Stimulated activated naive CD8-positive, alpha-beta T cell treated with anti-CD3 and anti-CD28 coated beads, Interleukin-15, amount 100 ng/mL, for 72 hours (primary cell): ENCODE results near the gene TMOD4.
"Not testable (repeated sequence)": the region's sequence is repeated elsewhere in the genome, so short reads cannot be mapped to it uniquely, and the experiment has no call there.

Experiments used
- ATAC-seq: fragments of 150-1000 bp; cut with Tn5 transposase; 2 replicates; pipeline ENCODE4 v1.10.0; 2021; ENCODE audit warnings: mild to moderate bottlenecking, moderate library complexity
- DNase-seq, 2 donors: peaks; one replicate each; pipeline ENCODE4 v3.0.0; 2021 to 2022
- H3K27ac Mint-ChIP-seq, 2 donors: one replicate each; pipeline ENCODE4 v1.8.0; 2022; ENCODE audit warnings: mild to moderate bottlenecking in 2 of 2, mixed read lengths in 2 of 2, moderate library complexity in 2 of 2
- H3K27me3 Mint-ChIP-seq: one replicate; pipeline ENCODE4 v1.8.0; 2022; ENCODE audit warnings: mixed read lengths
- H3K4me1 Mint-ChIP-seq: one replicate; pipeline ENCODE4 v1.8.0; 2022; ENCODE audit warnings: mild to moderate bottlenecking, mixed read lengths
- H3K4me3 Mint-ChIP-seq, 2 donors: one replicate each; pipeline ENCODE4 v1.8.0; 2022; ENCODE audit warnings: mild to moderate bottlenecking in 2 of 2, mixed read lengths in 2 of 2, moderate library complexity in 1 of 2
- H3K9me3 Mint-ChIP-seq, 2 donors: one replicate each; pipeline ENCODE4 v1.8.0; 2022; ENCODE audit warnings: mixed read lengths in 2 of 2

The TMOD4 gene

DNA sequence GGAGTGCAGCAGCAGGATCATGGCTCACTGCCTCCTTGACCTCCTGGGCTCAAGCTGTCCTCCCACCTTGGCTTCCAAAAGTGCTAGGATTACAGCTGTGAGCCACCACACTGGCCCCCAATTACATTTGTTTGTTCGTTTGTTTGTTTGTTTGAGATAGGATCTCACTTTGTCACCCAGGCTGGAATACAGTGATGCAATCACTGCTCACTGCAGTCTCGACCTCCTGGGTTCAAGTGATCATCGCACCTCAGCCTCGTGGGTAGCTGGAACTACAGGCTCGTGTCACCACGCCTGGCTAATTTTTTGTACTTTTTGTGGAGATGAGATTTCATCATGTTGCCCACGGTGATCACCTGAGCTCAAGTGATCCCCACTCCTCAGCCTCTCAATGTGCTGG is 16.3 kb upstream of the TMOD4 start:
- no peak for ATAC-seq
- DNase-seq: no peak
- Mint-ChIP-seq H3K9me3 (no peaks in the 10 kb centered on the region), H3K4me3 (no peak overlapping the region), H3K4me1 (peaks cover 33% of the 10 kb centered on the region), H3K27me3 (no peaks in the 10 kb centered on the region), H3K27ac (no peak overlapping the region)

GRCh38 chr1:151189637-151190445 is 14.1 kb upstream of the TMOD4 start, which contains the start of gene VPS72:
Gene VPS72, minus strand, starts transcription at chr1:151190197. Its CDS starts 76 bp downstream, at chr1:151190121.
- H3K4me3 Mint-ChIP-seq: peak within 1 kb of the TSS; percentile 98 to 99
- DNase-seq: peak; percentile 84 to 88
- no peaks in the 10 kb centered on the region for H3K27me3 Mint-ChIP-seq
- peak within 1 kb of the TSS; percentile 99 for H3K27ac Mint-ChIP-seq
- peaks cover 22% of the 10 kb centered on the region for H3K4me1 Mint-ChIP-seq
- peak; percentile 99 for ATAC-seq
- no peaks in the 10 kb centered on the region for H3K9me3 Mint-ChIP-seq

- Mint-ChIP-seq H3K4me1 (peaks cover 22% of the 10 kb centered on the region), H3K27ac (peak overlapping the region in 1 of 2 donors; percentile 75), H3K4me3 (peak overlapping the region; percentile 98 to 99)
- H3K9me3 Mint-ChIP-seq, H3K27me3 Mint-ChIP-seq, DNase-seq, ATAC-seq: not testable (repeated sequence)
These were observed 12.9 kb upstream of the TMOD4 start for GRCh38 chr1:151188667-151189066.

GRCh38 chr1:151187205-151187604 is 11.4 kb upstream of the TMOD4 start:
- no peak for DNase-seq
- H3K9me3 Mint-ChIP-seq: no peaks in the 10 kb centered on the region
- H3K4me1 Mint-ChIP-seq: peaks cover 22% of the 10 kb centered on the region
- no peak overlapping the region for H3K4me3 Mint-ChIP-seq
- ATAC-seq: no peak
- no peaks in the 10 kb centered on the region for H3K27me3 Mint-ChIP-seq
- no peak overlapping the region for H3K27ac Mint-ChIP-seq

GRCh38 chr1:151184211-151184610 is 8.4 kb upstream of the TMOD4 start:
- Mint-ChIP-seq H3K4me1 (peaks cover 16% of the 10 kb centered on the region), H3K4me3 (no peak overlapping the region), H3K27me3 (no peaks in the 10 kb centered on the region), H3K27ac (no peak overlapping the region), H3K9me3 (no peaks in the 10 kb centered on the region)
- DNase-seq: no peak
- ATAC-seq: no peak

- H3K27me3 Mint-ChIP-seq: no peaks in the 10 kb centered on the region
- H3K27ac Mint-ChIP-seq: peak overlapping the region in 1 of 2 donors; percentile 82
- no peak overlapping the region for H3K4me3 Mint-ChIP-seq
- no peak for DNase-seq
- no peaks in the 10 kb centered on the region for H3K9me3 Mint-ChIP-seq
- H3K4me1 Mint-ChIP-seq: peaks cover 12% of the 10 kb centered on the region
- ATAC-seq: no peak
These were observed 799 bp upstream of the TMOD4 start for GRCh38 chr1:151176514-151177045.

DNA sequence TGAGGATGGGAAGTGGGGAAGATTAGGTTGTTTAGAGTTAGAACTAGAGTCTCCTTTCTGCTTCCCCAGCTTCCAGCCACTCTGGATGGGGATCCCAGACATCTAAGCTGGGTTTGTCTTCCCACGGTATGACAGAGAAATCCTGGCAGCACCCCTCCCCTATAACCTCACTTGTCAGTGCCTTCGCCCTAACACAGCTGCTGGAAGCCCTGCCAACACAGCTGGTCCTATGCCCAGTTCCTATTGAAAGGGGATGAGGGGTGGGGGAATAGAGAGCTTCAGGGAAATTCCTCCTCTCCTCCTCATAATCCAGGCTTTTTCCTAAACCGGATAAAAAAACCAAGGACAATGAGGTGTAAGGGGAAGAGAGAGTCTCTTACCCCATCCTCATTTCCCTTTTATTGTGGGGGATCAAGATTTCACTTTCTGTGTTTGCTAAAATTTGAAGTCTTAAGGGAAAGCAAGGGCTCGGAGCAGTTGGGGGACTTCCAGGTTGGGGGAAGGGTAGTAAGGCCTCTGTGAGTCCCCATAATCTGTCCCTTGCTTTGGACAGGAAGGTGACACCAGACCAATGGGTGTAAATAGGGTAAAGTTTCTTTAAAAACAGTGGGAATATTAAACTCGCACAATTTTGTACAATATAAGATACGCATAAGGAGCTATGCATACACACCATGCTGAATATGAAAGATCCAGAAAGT is 590 bp downstream of the TMOD4 start:
- Mint-ChIP-seq H3K4me3 (no peak overlapping the region), H3K4me1 (peaks cover 12% of the 10 kb centered on the region), H3K27ac (peak overlapping the region in 1 of 2 donors; percentile 14), H3K9me3 (no peaks in the 10 kb centered on the region), H3K27me3 (no peaks in the 10 kb centered on the region)
- ATAC-seq (no peak), DNase-seq (no peak)

- Mint-ChIP-seq H3K4me3 (no peak overlapping the region), H3K4me1 (peaks cover 30% of the 10 kb centered on the region), H3K9me3 (no peaks in the 10 kb centered on the region), H3K27me3 (no peaks in the 10 kb centered on the region), H3K27ac (no peak overlapping the region)
- no peak for ATAC-seq
- DNase-seq: no peak
These were observed 4.6 kb downstream of the TMOD4 start for GRCh38 chr1:151171190-151171589.

- H3K4me1 Mint-ChIP-seq: peaks cover 55% of the 10 kb centered on the region
- peak overlapping the region; percentile 76 to 96 for H3K27ac Mint-ChIP-seq
- no peaks in the 10 kb centered on the region for H3K27me3 Mint-ChIP-seq
- DNase-seq: no peak
- no peak for ATAC-seq
- H3K4me3 Mint-ChIP-seq: peak overlapping the region; percentile 89 to 94
- H3K9me3 Mint-ChIP-seq: no peaks in the 10 kb centered on the region
These were observed 8.7 kb downstream of the TMOD4 start for GRCh38 chr1:151167116-151167515.

DNA sequence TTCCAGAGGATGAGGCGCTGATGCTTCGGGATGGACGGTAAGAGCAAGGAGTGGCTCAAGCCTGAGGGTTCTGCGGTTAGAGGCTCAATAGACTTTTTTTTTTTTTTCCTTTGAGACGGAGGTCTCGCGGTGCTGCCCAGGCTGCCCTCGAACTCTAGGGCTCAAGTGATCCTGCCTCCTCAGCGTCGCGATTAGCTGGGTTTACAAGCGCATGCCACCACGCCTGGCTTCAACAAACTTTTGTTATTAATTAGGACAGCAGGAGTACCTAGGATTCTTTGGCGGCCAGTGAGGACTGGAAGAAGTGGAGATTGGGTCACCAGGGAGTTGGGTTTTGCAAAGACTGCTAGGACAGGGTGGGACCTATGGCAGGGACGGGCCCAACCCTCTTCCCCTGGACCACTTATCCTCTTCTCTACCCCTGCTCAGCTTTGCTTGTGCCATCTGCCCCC is 9.2 kb downstream of the TMOD4 start:
- DNase-seq (no peak), ATAC-seq (no peak)
- Mint-ChIP-seq H3K27ac (peak overlapping the region; percentile 96 to 98), H3K9me3 (no peaks in the 10 kb centered on the region), H3K4me1 (peaks cover 61% of the 10 kb centered on the region), H3K27me3 (no peaks in the 10 kb centered on the region), H3K4me3 (peak overlapping the region; percentile 89 to 94)

DNA sequence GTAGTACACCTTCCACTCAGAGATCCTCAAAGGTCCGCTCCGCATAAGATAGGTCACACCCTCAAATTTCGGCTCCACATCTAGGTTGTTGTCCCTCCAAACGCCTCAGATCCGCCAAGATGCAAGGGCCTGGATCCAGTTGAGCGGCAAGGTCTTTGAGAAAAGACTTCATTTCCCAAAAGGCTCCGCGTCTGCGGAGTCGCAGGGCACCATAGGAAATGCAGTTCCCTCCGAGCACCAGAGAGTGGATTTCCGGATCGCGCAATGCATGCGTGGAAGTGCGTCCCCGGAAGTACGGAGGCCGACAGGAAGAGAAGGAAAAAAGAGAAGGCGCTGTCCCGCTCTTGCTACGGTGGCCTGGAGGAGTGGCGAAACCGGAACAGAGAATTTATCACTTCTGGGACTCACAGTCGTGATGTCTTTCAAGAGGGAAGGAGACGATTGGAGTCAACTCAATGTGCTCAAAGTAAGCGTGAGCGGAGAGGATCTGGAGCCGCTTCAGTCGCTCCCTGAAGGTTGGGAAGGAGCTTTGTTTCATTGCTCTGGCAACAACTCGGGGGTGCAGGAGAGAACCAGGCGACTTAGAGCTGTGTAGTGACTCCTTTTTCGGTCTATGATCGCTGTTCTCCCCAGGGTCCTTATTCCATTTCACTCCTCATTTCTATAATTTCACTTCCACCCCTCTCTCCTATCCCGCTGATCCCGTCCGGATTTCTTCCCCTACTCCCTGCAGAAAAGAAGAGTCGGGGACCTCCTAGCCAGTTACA is 9.9 kb downstream of the TMOD4 start, which contains the start of the genes LYSMD1 and SCNM1:
Gene LYSMD1, minus strand, starts transcription at position 165 of the 767 bp plus-strand sequence. CDS start 644 bp downstream, outside the sequence.
Gene SCNM1, plus strand, starts transcription at position 407 of the 767 bp plus-strand sequence. Its CDS starts 9 bp downstream, at position 416.
- DNase-seq (peak; percentile 93 to 98), ATAC-seq (peak; percentile 95)
- no peaks in the 10 kb centered on the region for H3K27me3 Mint-ChIP-seq
- H3K9me3 Mint-ChIP-seq: no peaks in the 10 kb centered on the region
- H3K4me3 Mint-ChIP-seq: peak within 1 kb of the TSS; percentile 89 to 94
- peak within 1 kb of the TSS; percentile 96 to 98 for H3K27ac Mint-ChIP-seq
- peaks cover 67% of the 10 kb centered on the region for H3K4me1 Mint-ChIP-seq

DNA sequence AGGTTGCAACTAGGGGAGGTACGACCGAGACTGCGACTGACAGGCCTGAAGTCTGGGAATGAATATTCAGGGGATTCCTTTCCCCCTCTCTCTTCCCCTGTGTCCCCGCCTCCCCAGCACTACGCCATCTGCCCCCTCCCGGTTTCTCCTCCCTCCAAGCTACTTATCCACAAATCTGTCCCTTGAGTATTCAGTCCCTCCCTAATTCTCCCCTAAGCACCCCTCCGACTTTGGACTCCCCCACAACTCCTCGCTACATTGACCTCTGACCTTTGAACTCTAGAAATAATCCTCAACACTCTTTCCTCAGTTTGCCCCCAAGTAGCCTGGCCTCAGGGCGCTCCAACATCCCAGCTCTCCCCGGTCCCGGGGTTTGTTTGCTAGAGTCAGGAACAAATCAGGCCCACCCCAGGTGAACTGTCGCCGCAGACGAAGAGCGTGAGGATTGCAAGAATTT is 10.5 kb downstream of the TMOD4 start:
- DNase-seq (no peak), ATAC-seq (peak; percentile 3)
- Mint-ChIP-seq H3K4me1 (peaks cover 73% of the 10 kb centered on the region), H3K4me3 (peak overlapping the region; percentile 89 to 94), H3K27ac (peak overlapping the region; percentile 96 to 98), H3K9me3 (no peaks in the 10 kb centered on the region), H3K27me3 (no peaks in the 10 kb centered on the region)

GRCh38 chr1:151164732-151165280 is 11.0 kb downstream of the TMOD4 start:
- Mint-ChIP-seq H3K27me3 (no peaks in the 10 kb centered on the region), H3K27ac (peak overlapping the region; percentile 96 to 98), H3K9me3 (no peaks in the 10 kb centered on the region), H3K4me3 (peak overlapping the region; percentile 89 to 94), H3K4me1 (peaks cover 78% of the 10 kb centered on the region)
- no peak for ATAC-seq
- no peak for DNase-seq

- no peak for ATAC-seq
- H3K4me3 Mint-ChIP-seq: peak overlapping the region; percentile 90 to 99
- no peak for DNase-seq
- peaks cover 81% of the 10 kb centered on the region for H3K4me1 Mint-ChIP-seq
- peak overlapping the region; percentile 92 to 97 for H3K27ac Mint-ChIP-seq
- H3K9me3 Mint-ChIP-seq: no peaks in the 10 kb centered on the region
- H3K27me3 Mint-ChIP-seq: no peaks in the 10 kb centered on the region
These were observed 16.4 kb downstream of the TMOD4 start for GRCh38 chr1:151159373-151159772.
